Fibroblast of pulmonary artery (primary cell): Measurements from ENCODE around the gene GABRD.

ENCODE experiments used
- DNase-seq: peaks from one replicate; pipeline ENCODE4 v3.0.0-alpha.2; 2010; ENCODE audit warnings: low read depth
- H3K4me3 ChIP-seq: replicated peaks from 2 replicates; pipeline ENCODE4 v1.5.1; 2011; ENCODE audit warnings: low read depth, mild to moderate bottlenecking, control low read depth, low read length, moderate library complexity
- TF ChIP-seq, protein P1 (sequence below): IDR thresholded peaks from 2 replicates; pipeline ENCODE4 v1.5.1; 2011; ENCODE audit warnings: mild to moderate bottlenecking, control low read depth, low read length, inconsistent platforms; ENCODE audit errors: missing control alignments

GABRD gene

DNA sequence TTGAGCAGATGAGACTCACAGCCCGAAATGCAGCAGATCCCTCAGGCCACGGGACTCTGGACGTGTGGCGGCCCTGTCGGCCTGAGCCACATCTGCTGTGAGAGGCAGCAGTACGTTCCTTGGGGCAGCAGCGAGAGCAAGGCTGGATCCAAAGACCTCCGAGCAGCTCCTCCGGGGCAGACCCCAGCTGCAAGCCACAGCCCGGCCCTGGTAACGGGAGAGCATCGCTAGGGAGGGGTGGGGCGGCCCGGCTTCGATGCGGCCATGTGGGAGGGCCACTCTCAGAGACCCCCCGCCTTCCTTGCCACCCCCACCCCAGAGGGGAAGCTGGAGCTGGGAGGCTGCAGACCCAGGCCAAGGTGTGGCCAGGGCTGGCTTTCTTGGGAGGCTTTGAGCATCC, 48.8 kb downstream of the GABRD start:
- TF ChIP-seq, protein P1, sequence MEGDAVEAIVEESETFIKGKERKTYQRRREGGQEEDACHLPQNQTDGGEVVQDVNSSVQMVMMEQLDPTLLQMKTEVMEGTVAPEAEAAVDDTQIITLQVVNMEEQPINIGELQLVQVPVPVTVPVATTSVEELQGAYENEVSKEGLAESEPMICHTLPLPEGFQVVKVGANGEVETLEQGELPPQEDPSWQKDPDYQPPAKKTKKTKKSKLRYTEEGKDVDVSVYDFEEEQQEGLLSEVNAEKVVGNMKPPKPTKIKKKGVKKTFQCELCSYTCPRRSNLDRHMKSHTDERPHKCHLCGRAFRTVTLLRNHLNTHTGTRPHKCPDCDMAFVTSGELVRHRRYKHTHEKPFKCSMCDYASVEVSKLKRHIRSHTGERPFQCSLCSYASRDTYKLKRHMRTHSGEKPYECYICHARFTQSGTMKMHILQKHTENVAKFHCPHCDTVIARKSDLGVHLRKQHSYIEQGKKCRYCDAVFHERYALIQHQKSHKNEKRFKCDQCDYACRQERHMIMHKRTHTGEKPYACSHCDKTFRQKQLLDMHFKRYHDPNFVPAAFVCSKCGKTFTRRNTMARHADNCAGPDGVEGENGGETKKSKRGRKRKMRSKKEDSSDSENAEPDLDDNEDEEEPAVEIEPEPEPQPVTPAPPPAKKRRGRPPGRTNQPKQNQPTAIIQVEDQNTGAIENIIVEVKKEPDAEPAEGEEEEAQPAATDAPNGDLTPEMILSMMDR, result no peak
- no peak for DNase-seq
- no peak overlapping the region for H3K4me3 ChIP-seq

DNA sequence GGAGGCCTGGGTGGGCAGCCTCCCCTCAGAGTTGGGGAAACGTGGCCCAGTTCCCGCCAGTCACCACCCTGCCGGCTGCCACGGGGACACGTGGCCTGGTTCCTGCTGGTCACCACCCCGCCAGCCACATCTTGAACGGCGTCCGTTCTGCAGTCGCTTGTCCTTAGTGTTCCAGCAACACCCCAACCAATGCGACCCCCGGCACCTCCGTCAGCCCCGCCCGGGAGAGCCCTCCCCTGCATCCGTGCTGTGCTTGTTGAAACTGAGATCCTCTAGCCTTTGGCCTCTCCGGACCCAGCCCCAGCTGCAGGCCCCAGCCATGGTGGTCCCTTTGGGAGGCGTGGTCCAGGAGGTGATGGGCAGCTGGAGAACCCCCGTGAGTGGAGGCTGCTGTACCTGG, 49.8 kb downstream of the GABRD start:
- DNase-seq, result no peak
- H3K4me3 ChIP-seq, result no peak overlapping the region
- TF ChIP-seq, protein P1, result no peak

DNA sequence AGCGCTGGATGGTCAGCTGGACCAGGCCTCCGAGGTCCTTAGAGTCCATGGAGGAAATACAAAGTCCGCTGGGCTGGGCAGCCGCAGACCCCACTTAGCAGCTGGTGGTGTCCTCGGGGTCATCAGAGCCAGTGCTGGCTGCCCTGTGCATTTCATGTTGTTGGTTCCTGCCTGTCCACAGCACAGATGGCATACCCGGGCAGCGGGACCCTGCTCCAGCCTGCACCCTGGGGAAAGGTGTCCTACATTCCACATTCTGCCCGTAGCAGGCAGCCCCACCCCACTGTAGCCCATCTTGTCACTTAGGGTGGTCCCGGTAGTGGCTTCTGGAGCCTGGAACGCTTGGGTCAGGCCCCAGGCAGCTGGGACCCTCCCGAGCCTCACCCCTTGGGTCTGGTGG, 50.9 kb downstream of the GABRD start:
- H3K4me3 ChIP-seq, result no peak overlapping the region
- no peak for DNase-seq
- TF ChIP-seq, protein P1, result no peak

DNA sequence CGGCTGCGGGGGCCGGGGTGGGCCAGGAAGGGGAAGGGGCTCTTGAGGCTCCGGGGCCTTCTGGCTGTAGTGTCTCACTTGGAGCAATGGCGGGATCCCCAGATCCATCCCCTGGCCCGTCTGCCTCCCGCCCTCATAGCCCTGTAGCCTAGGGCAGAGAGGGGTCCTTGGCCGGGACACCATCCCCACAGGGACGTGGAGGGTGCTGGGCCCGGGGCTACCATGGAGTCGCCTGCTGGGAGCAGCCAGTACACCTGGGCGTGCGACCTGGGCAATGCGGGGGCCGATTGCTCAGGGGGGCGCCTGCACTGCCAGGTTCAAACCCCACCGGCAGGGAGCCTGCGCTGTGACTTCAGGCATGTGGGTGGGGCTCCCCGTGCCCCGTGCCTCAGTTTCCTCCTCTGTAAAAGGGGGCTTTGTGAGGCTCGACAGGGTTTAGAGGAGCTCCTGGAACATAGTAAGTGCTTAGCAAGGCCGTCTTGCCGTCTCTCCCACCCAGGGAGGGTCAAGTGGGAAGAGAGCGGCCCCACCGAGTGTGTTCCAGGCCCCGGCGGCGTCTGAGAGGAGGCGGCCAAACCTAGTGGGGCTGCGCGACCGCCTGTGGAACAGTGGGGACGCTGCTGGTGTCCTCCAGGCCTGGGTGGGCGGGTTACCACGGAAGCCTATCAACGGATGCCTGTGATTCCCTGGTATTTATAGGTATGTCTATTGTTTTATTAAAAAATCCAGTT, 51.8 kb downstream of the GABRD start:
- no peak overlapping the region for H3K4me3 ChIP-seq
- no peak for DNase-seq
- TF ChIP-seq, protein P1, result no peak

DNA sequence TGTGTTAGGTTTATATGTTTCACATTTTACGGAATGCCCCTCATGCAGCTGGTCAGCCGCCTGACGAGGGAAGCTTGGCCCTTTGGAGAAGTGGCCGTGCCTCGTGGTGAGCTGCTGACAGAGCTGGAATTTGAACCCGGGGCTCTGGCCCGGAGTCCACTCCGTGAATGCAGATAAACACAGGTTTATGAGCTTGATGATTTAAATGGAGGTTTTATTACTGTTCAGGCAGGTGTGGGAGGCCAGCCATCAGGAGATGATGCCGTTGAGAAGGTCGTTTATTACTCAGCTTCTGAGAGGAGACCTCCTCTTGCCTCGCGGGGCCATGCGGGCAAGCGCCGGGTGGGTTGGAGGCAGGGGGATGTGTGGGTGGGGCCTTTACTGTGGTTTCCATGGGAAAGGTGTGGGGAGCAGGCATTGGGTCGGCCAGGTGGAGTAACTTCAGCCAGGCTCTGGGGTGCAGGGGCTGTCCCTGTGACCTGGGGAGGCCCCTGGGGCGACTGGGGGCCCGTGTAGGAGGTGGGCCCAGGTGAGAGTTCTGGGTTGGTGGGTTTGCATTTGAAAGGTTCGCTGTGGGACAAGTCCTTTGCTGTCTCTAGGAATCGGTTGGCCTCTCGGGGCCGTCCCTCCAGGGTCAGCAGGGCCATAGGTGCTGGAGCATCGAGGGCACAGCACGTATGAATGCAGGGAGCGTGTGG, 53.1 kb downstream of the GABRD start:
- TF ChIP-seq, protein P1, result no peak
- no peak overlapping the region for H3K4me3 ChIP-seq
- DNase-seq, result no peak

DNA sequence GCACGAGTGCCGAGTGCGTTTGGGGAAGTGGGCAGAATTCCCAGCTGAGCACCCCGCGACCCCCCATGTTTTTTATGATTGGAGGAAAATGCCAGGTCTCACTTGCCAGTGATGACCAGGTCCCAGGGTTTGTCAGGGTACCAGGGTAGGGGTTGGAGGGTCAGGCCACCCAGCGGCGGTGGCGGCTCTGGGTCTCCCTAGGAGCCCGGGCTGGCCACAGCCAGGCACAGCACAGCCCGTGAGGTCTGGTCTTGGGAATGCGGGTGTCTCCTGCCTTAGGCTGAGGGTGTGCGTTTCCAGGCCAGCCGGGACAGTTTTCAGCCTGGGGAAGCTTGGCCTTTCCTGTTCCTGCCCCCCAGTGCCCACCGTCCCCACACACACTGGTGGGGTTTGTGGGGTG, 53.7 kb downstream of the GABRD start:
- TF ChIP-seq, protein P1, result no peak
- no peak for DNase-seq
- no peak overlapping the region for H3K4me3 ChIP-seq
